GM18909 (cell line): ENCODE data around the gene GOLGA1.
"Not testable (repeated sequence)": the region's sequence is repeated elsewhere in the genome, so short reads cannot be mapped to it uniquely, and the experiment has no call there.

Source experiments
- ATAC-seq: cut with Tn5 transposase; IDR thresholded peaks from one replicate; pipeline ENCODE4 v1.9.1; 2021; ENCODE audit warnings: mild to moderate bottlenecking; ENCODE audit not compliant: unreplicated experiment, poor library complexity

GOLGA1 gene

GRCh38 chr9:124843456-124844034 lies 97.3 kb downstream of the GOLGA1 start:
- ATAC-seq: no peak

DNA sequence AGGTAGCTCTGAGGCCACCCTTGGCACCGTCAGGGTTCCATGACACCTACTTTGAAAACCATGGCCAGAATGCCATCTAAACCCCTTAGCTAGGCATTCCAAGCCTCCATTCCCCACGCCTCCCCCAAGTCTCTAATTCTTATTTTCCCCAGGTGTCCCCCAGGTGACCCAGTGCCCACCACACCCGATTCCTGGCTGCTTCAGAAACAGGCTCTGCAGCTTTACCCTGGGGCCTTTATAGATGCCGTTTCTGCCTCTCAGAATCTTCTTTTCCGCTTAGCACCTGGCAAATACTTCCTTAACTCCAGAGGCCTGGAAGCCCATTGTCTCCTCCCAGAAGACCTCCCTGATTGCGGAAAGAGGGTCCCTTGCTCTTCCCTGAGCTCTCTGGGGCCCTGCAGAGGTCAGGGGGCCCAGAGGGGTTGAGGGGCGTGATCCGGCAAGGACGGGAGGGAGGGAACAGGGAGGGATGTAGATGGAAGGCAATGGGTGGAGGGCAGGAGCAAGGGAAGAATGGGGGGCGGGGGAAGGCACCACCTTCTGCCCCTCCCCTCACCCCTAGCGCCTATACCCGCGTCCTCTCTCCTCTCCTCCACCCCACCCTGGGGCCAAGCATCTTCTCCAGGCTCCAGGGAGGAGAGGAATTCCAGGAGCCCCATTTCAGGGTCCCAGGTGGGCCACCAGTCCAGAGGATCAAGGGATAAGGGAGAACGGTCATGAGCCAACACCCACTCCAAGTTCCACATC lies 99.6 kb downstream of the GOLGA1 start:
- ATAC-seq: no peak

DNA sequence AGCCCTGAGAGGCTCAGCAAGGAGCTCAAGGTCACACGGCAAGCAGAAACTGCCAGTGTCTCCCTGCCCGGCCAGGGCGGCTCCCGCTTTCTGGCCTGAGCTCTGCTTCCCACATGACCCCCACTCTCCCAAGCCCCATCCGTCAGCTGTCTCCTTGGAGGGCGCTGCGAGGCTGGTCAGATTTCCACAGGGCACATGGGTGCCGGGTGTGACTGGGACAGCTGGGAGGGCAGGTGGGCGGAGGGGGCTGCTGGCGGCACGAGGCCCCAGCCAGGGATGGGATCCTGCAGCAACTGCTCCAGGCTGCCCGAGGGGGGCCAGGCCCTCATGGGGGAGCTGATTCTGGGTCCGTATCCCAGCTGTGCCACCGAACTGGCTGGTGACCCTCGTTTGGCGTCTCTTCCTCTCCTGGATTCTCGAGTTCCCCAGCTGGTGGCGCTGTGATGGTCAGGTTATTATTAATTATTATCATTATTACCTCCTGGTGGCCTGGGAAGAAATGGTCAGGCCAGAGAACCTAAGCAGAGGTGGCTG lies 100.5 kb downstream of the GOLGA1 start:
- no peak for ATAC-seq

- no peak for ATAC-seq
Observed at GRCh38 chr9:124839612-124840299, 101.1 kb downstream of the GOLGA1 start.

DNA sequence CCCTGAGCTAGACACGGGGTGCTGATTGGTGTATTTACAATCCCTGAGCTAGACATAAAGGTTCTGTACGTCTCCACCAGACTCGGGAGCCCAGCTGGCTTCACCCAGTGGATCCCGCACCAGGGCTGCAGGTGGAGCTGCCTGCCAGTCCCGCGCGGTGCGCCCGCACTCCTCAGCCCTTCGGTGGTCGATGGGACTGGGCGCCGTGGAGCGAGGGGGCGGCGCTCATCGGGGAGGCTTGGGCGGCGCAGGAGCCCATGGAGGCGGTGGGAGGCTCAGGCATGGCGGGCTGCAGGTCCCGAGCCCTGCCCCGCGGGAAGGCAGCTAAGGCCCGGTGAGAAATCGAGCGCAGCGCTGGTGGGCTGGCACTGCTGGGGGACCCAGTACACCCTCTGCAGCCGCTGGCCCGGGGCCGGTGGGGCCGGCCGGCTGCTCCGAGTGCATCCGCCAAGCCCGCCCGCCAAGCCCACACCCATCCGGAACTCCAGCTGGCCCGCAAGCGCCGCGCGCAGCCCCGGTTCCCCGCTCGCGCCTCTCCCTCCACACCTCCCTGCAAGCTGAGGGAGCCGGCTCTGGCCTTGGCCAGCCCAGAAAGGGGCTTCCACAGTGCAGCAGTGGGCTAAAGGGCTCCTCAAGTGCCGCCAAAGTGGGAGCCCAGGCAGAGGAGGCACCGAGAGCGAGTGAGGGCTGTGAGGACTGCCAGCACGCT lies 102.2 kb downstream of the GOLGA1 start:
- not testable (repeated sequence) for ATAC-seq

GRCh38 chr9:124838132-124838531 lies 102.8 kb downstream of the GOLGA1 start:
- ATAC-seq: not testable (repeated sequence)

- no peak for ATAC-seq
Observed at GRCh38 chr9:124835026-124835557, 105.8 kb downstream of the GOLGA1 start.

- ATAC-seq: no peak
Observed at GRCh38 chr9:124834591-124834990, 106.3 kb downstream of the GOLGA1 start.

DNA sequence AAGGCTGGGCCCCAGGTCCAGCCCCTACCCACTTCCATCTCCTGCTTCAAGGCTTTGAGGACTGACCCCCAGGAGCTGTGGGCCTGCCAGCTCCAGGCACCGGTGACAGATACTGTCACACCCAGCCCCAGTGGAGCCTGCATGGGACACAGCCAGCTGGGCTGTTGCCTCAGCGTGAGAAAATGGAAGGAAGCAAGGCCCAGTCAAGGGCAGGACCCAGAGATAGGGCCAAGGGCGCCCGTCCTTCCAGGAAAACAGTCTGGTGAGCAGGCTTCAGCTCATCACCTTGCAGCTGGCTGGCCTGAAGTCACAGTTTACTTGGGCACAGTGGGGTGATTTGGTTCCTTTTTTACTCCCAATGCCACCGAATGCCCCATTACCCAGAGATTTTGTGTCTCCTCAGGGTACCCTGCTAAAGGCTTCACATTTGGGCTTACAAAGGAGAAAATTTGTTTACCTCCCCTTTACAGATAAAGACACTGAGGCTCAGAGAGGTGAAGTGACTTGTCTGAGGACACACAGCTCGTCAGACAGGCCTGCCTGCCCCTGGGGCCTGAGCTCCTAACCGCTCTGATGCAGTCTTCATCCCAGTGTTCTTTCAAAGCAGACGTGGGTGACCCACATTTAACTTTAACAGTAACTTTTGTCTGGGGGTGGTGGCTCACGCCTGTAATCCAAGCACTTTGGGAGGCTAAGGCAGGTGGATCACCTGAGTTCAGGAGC lies 109.1 kb downstream of the GOLGA1 start:
- no peak for ATAC-seq

DNA sequence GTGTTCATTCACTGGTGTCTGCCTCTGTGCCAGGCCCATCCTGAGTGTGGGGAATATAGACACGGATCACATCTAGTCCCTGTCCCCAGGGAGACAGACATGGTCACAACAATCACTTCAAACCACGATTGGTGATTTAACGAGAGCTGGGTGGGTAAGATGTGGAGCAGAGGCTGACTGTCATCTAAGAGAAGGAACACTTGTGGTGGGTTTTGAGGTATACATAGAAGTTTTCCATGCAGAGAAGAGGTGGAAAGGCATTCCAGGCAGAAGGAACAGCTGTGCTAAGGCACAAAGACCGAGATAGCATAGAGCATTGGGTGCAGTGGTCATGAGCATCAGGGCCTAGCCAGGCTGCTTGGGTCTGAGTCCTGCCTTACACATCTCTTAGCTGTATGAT lies 110.3 kb downstream of the GOLGA1 start:
- no peak for ATAC-seq

- no peak for ATAC-seq
Observed at GRCh38 chr9:124829334-124829669, 111.6 kb downstream of the GOLGA1 start.

DNA sequence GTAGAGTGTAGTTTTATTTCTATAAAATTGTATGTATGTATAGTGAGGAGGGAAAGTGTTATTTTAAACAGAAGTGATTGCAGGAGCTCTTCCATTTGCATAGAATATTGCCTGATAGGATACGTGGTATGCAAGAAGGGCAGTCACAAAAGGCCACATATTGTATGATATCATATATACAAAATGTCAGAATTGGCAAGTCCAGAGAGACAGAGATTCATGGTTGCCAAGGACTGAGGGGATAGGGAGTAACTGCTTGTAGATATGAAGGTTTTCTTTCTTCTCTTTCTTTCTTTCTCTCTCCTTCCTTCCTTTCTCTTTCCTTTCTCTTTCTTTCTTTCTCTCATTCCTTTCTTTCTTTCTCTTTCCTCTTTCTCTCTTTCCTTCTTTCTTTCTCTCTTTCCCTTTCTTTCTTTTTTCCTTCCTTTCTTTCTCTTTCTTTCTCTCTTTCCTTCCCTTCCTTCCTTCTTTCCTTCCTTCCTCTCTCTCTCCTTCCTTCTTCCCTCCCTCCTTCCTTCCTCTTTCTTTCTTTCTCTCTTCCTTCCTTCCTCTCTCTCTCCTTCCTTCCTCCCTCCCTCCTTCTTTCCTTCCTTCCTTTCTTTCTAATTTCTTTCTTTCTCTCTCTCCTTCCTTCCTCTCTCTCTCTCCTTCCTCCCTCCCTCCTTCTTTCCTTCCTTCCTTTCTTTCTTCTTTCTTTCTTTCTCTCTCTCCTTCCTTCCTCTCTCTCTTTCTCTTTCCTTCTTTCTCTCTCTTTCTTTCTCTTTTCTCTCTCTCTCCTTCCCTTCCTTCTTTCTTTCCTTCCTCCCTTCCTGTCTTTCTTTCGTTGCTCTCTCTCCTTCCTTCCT lies 112.2 kb downstream of the GOLGA1 start:
- ATAC-seq: no peak
